Measurements from ENCODE around the gene SOWAHB.

Gene SOWAHB

DNA sequence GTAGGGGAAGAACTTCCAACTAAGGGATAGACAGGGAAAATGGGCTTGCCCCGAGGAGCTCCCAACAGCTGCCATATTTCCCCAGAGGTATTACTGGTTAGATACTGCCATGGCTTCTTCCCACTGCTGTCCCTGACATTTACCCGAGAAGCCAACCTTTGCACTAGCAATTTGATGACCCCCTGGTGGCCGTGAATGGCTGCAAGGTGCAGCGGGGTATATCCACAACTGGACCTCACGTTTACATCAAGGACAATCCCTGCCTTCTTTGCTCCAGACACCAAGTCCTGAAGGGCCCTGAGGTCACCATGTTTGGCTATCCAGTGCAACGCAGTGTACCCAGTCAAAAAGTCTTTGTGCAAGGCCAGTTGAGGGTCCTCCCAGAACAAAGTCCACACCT is 2.3 kb downstream of the SOWAHB start:
- DNase-seq (ENCODE audit: low spot score): no peak
- no peak for TF ChIP-seq CTCF (IDR thresholded peaks at IDR 0.05)
- no peak overlapping the region for H3K4me3 ChIP-seq
- H3K27ac ChIP-seq: no peak overlapping the region

DNA sequence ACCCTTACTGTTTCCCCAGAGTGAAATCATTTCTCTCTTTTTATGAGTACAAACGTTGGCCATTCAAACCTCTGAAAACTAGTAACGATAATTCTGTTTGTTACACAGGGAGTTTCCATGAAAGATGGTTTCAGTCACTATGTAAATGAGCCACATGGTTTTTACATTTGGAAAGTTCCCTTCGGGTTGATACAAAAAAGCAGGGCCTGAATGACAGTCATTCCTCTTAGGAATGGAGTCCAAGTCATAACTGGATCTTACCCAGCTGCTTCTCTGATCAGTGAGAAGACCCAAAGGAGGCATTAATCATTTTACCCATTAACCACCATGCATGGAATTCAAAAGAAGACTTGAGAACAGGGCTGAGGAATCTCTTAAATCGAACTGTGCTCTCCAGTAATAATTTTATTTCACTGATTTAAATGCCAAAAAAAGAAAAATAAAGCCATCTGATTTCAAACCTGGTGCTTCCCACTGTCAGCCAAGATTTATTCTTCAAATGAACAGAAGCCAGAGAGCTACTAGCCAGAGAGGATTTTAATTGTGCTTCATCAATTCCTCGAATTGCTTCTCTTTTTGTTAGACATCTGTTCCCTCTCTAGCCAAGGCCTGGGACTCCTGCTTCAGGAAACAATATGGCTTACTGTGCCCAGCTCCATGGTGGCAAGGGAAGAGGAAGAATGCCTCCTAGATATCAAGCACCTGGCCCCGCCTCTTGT is 3.2 kb downstream of the SOWAHB start:
- TF ChIP-seq CTCF (IDR thresholded peaks at IDR 0.05): no peak
- Histone ChIP-seq H3K4me3 (no peak overlapping the region), H3K27ac (no peak overlapping the region)
- DNase-seq (ENCODE audit: low spot score): no peak

DNA sequence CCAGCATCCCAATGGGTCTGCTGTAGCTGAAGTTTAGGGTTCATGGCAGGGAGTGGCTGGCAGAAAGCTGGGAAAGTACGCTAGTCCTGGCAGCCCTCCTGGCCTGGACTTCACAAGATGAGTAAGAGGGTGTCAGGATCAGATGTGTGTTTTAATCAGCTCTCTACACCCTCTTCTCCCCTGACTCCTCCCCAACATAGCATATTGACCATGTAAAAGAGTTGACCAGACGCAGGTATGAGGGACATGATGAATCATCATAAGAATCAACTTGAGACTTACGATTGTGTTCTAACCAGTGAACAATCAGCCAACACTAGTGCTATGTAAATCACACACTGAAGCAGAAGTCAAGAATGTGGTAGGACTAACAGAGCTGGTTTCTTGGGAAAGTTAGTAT is 5.3 kb downstream of the SOWAHB start:
- no peak for DNase-seq (ENCODE audit: low spot score)
- H3K27ac ChIP-seq: no peak overlapping the region
- no peak overlapping the region for H3K4me3 ChIP-seq
- TF ChIP-seq CTCF (IDR thresholded peaks at IDR 0.05): no peak

- Histone ChIP-seq H3K4me3 (no peak overlapping the region), H3K27ac (no peak overlapping the region)
- TF ChIP-seq CTCF (IDR thresholded peaks at IDR 0.05): no peak
- no peak for DNase-seq (ENCODE audit: low spot score)
These were observed 5.9 kb downstream of the SOWAHB start for GRCh38 chr4:76892001-76892400.

DNA sequence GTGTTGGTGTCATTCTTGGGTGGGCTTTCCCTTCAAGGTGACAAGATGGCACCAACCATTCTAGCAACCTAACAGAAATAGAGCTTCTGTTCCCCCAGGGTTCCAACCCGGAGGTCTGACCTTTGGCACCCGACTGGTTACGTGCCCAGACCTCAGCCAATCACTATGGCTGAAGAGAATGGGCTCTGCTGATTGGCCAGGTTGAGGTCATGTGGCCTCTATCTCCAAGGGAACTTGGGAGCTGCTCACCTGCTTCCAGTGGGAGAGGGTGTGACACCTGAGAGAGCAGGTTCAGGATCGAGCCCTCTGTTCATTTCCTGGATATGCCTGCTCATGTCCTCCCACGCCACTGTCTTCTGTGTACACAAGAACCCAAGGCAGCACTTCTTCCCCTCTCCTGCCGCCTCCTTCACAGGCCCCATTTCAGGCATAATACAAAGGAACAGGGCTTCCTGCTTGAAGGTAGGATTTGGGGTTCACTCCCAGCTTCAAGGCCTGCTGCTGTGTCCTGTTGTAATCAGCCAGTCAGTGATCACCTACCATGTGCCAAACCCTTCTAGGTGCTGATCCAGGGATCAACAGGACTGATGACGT is 11.0 kb downstream of the SOWAHB start:
- no peak for TF ChIP-seq CTCF (IDR thresholded peaks at IDR 0.05)
- no peak for DNase-seq (ENCODE audit: low spot score)
- no peak overlapping the region for H3K4me3 ChIP-seq
- H3K27ac ChIP-seq: no peak overlapping the region

DNA sequence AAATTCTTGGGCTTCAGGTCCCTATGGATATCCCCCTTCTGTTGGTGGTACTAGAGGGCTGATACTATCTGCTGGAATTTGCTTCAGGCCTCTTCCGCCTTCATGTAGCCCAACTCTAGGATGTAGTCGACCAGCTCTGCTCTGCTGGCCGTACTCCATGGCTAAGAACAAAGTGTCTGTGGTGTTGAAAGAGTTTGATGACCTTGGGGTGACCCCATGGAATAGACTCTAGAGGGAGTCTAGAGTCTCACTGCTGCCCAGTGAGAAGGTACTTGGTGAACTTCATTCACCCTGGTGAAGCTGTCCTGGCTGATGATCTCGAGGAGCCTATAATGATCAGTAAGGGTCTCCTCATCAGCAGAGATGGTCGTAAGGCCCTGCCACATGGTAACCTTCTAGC is 11.7 kb downstream of the SOWAHB start:
- no peak for DNase-seq (ENCODE audit: low spot score)
- H3K27ac ChIP-seq: no peak overlapping the region
- H3K4me3 ChIP-seq: no peak overlapping the region
- no peak for TF ChIP-seq CTCF (IDR thresholded peaks at IDR 0.05)

- no peak for TF ChIP-seq CTCF (IDR thresholded peaks at IDR 0.05)
These were observed 14.8 kb downstream of the SOWAHB start for GRCh38 chr4:76883147-76883546.

More at GRCh38 chr4:76883147-76883546, 14.8 kb downstream of the SOWAHB start:
- Histone ChIP-seq H3K27ac (no peak overlapping the region), H3K4me3 (no peak overlapping the region)
- no peak for DNase-seq (ENCODE audit: low spot score)

Measured in coronary artery (tissue), 2 donors.